Omental fat pad (tissue), 4 donors: ENCODE results near the gene CA4. TPM values are rescaled to one million over a fixed set of nuclear protein-coding genes. Genes with fewer than 3 reads are reported as not detected.
A peak's percentile ranks its signal among the peaks of the same experiment; 100 is the strongest.
"Not testable (repeated sequence)": the region's sequence is repeated elsewhere in the genome, so short reads cannot be mapped to it uniquely, and the experiment has no call there.

Experiments
- ATAC-seq: fragments of 150-250 bp; one replicate; pipeline ENCODE4 v1.9.1; 2016; ENCODE audit warnings: mild to moderate bottlenecking, moderate library complexity; ENCODE audit not compliant: low FRiP score
- DNase-seq: peaks from one replicate; pipeline ENCODE4 v3.0.0-alpha.2; 2019; ENCODE audit warnings: low spot score
- CTCF ChIP-seq, 3 donors: fragments of 450-650 bp; IDR thresholded peaks; one replicate each; pipeline ENCODE4 v1.5.1; 2016 to 2017; ENCODE audit warnings: antibody characterized with exemption in 3 of 3, mild to moderate bottlenecking in 3 of 3, moderate library complexity in 2 of 3
- total RNA-seq, 4 donors: library from RNA; depleted of rRNA; stranded (reverse); fragments of >200 nt; gene quantifications; one replicate each; pipeline ENCODE4 v1.1.0, GENCODE V29; 2016

Gene CA4
- total RNA-seq, 4 donors from 2014 or later: 9.1 to 168 (median 56.6) TPM

- DNase-seq: no peak
- TF ChIP-seq CTCF (IDR thresholded peaks at IDR 0.05): no peak
- ATAC-seq: no peak
Observed at GRCh38 chr17:60171753-60172079, 21.9 kb downstream of the CA4 start.

GRCh38 chr17:60173304-60173819, 23.6 kb downstream of the CA4 start:
- DNase-seq (no peak), ATAC-seq (no peak)
- TF ChIP-seq CTCF (IDR thresholded peaks at IDR 0.05): no peak

GRCh38 chr17:60174035-60174434, 24.3 kb downstream of the CA4 start:
- DNase-seq: no peak
- no peak for ATAC-seq
- no peak for TF ChIP-seq CTCF (IDR thresholded peaks at IDR 0.05)

GRCh38 chr17:60174767-60175166, 25.0 kb downstream of the CA4 start:
- not testable (repeated sequence) for ATAC-seq, DNase-seq
- peak in 1 of 3 donors; percentile 21 for TF ChIP-seq CTCF (IDR thresholded peaks at IDR 0.05)

GRCh38 chr17:60176763-60177162, 27.0 kb downstream of the CA4 start:
- not testable (repeated sequence) for ATAC-seq, DNase-seq

- ATAC-seq, DNase-seq: not testable (repeated sequence)
Observed at GRCh38 chr17:60178180-60178579, 28.4 kb downstream of the CA4 start.

GRCh38 chr17:60180380-60180779, 30.6 kb downstream of the CA4 start:
- DNase-seq, ATAC-seq: not testable (repeated sequence)

- ATAC-seq, DNase-seq: not testable (repeated sequence)
Observed at GRCh38 chr17:60186372-60186771, 36.6 kb downstream of the CA4 start.

GRCh38 chr17:60186846-60187745, 37.3 kb downstream of the CA4 start:
- DNase-seq, ATAC-seq: not testable (repeated sequence)

- DNase-seq (no peak), ATAC-seq (no peak)
- TF ChIP-seq CTCF (IDR thresholded peaks at IDR 0.05): no peak
Observed at GRCh38 chr17:60188759-60189158, 39.0 kb downstream of the CA4 start.

GRCh38 chr17:60190032-60190431, 40.3 kb downstream of the CA4 start:
- not testable (repeated sequence) for ATAC-seq

GRCh38 chr17:60193032-60193431, 43.3 kb downstream of the CA4 start:
- not testable (repeated sequence) for DNase-seq, ATAC-seq

More at GRCh38 chr17:60190032-60190431, 40.3 kb downstream of the CA4 start:
- DNase-seq: not testable (repeated sequence)
